Nephron progenitor cell (in vitro differentiated cells): Measurements from ENCODE around the gene CXCL12.

Experiments used
- DNase-seq: peaks from one replicate; pipeline ENCODE4 v3.0.0; 2021
- H3K27ac Mint-ChIP-seq: 2 replicates; pipeline ENCODE4 v1.8.0; 2021; ENCODE audit warnings: mild to moderate bottlenecking, moderate library complexity, mixed read lengths
- H3K27me3 Mint-ChIP-seq: 2 replicates; pipeline ENCODE4 v1.8.0; 2021; ENCODE audit warnings: mild to moderate bottlenecking, low read depth, mixed read lengths; ENCODE audit not compliant: poor library complexity
- H3K36me3 Mint-ChIP-seq: 2 replicates; pipeline ENCODE4 v1.8.0; 2021; ENCODE audit warnings: low read depth, mixed read lengths
- H3K4me1 Mint-ChIP-seq: 2 replicates; pipeline ENCODE4 v1.8.0; 2021; ENCODE audit warnings: mixed read lengths
- H3K4me3 Mint-ChIP-seq: 2 replicates; pipeline ENCODE4 v1.8.0; 2021; ENCODE audit warnings: mild to moderate bottlenecking, moderate library complexity, mixed read lengths
- H3K9me3 Mint-ChIP-seq: 2 replicates; pipeline ENCODE4 v1.8.0; 2021; ENCODE audit warnings: mild to moderate bottlenecking, moderate library complexity, mixed read lengths
- CTCF ChIP-seq: fragments of 200-600 bp; sonication (generic); IDR thresholded peaks from 2 replicates; pipeline ENCODE4 v1.5.0; 2021; ENCODE audit warnings: antibody characterized with exemption

The CXCL12 gene

GRCh38 chr10:44380829-44381600 lies 3.9 kb downstream of the CXCL12 start:
- Mint-ChIP-seq H3K4me3 (no peak overlapping the region), H3K36me3 (peaks cover 36% of the 10 kb centered on the region), H3K27me3 (peaks cover 41% of the 10 kb centered on the region), H3K4me1 (peaks cover 68% of the 10 kb centered on the region), H3K27ac (no peak overlapping the region), H3K9me3 (no peaks in the 10 kb centered on the region)
- no peak for TF ChIP-seq CTCF
- no peak for DNase-seq

- Mint-ChIP-seq H3K27me3 (peaks cover 32% of the 10 kb centered on the region), H3K9me3 (no peaks in the 10 kb centered on the region), H3K4me1 (peaks cover 68% of the 10 kb centered on the region), H3K27ac (no peak overlapping the region), H3K4me3 (no peak overlapping the region), H3K36me3 (peaks cover 40% of the 10 kb centered on the region)
- no peak for DNase-seq
- no peak for TF ChIP-seq CTCF
Observed at GRCh38 chr10:44379907-44380306, 5.0 kb downstream of the CXCL12 start.

GRCh38 chr10:44378626-44379025 lies 6.3 kb downstream of the CXCL12 start:
- Mint-ChIP-seq H3K27ac (peak overlapping the region; percentile 82), H3K27me3 (peaks cover 32% of the 10 kb centered on the region), H3K4me3 (no peak overlapping the region), H3K36me3 (peaks cover 45% of the 10 kb centered on the region), H3K4me1 (peaks cover 64% of the 10 kb centered on the region), H3K9me3 (no peaks in the 10 kb centered on the region)
- TF ChIP-seq CTCF, result no peak
- no peak for DNase-seq

GRCh38 chr10:44377651-44378310 lies 7.1 kb downstream of the CXCL12 start:
- Mint-ChIP-seq H3K4me3 (no peak overlapping the region), H3K9me3 (no peaks in the 10 kb centered on the region), H3K36me3 (peaks cover 52% of the 10 kb centered on the region), H3K27me3 (peaks cover 24% of the 10 kb centered on the region), H3K4me1 (peaks cover 55% of the 10 kb centered on the region), H3K27ac (no peak overlapping the region)
- DNase-seq, result no peak
- no peak for TF ChIP-seq CTCF

- DNase-seq, result no peak
- H3K36me3 Mint-ChIP-seq, result peaks cover 62% of the 10 kb centered on the region
- H3K27me3 Mint-ChIP-seq, result peaks cover 19% of the 10 kb centered on the region
- TF ChIP-seq CTCF, result no peak
- H3K27ac Mint-ChIP-seq, result no peak overlapping the region
- H3K9me3 Mint-ChIP-seq, result no peaks in the 10 kb centered on the region
- peaks cover 51% of the 10 kb centered on the region for H3K4me1 Mint-ChIP-seq
- H3K4me3 Mint-ChIP-seq, result no peak overlapping the region
Observed at GRCh38 chr10:44376472-44377099, 8.3 kb downstream of the CXCL12 start.
